Spleen (tissue), 11 donors: ENCODE measurements around the gene SMPD2. TPM values are rescaled to one million over a fixed set of nuclear protein-coding genes. Genes with fewer than 3 reads are reported as not detected.

Experiments
- DNase-seq: peaks from one replicate; pipeline ENCODE4 v3.0.0-alpha.2; 2020
- H3K27ac ChIP-seq, 8 donors: fragments of 200-600 bp; sonication (generic) in 7 of 8; 1 replicate in 4 of 8; 2 replicates in 4 of 8; pipeline versions ENCODE4 v1.5.0 to v1.8.0; 2016 to 2021; ENCODE audit warnings: inconsistent platforms in 4 of 8, mild to moderate bottlenecking in 4 of 8, moderate library complexity in 1 of 8
- H3K27me3 ChIP-seq, 7 donors: fragments of 200-600 bp; sonication (generic) in 6 of 7; replicated peaks in 1 of 7; 1 replicate in 4 of 7; 2 replicates in 3 of 7; pipeline versions ENCODE4 v1.5.0 to v1.8.0; 2016 to 2021; ENCODE audit warnings: inconsistent platforms in 3 of 7, mild to moderate bottlenecking in 1 of 7
- H3K36me3 ChIP-seq, 6 donors: fragments of 200-600 bp; sonication (generic) in 5 of 6; 1 replicate in 4 of 6; 2 replicates in 2 of 6; pipeline versions ENCODE4 v1.5.0 to v1.8.0; 2016 to 2021; ENCODE audit warnings: inconsistent platforms in 2 of 6
- H3K4me1 ChIP-seq, 6 donors: fragments of 200-600 bp; sonication (generic) in 5 of 6; 1 replicate in 3 of 6; 2 replicates in 3 of 6; pipeline versions ENCODE4 v1.5.0 to v1.8.0; 2016 to 2021; ENCODE audit warnings: inconsistent platforms in 3 of 6
- H3K4me3 ChIP-seq, 8 donors: fragments of 200-600 bp; sonication (generic) in 7 of 8; 1 replicate in 4 of 8; 2 replicates in 4 of 8; pipeline versions ENCODE4 v1.5.0 to v1.8.0; 2016 to 2021; ENCODE audit warnings: inconsistent platforms in 4 of 8, mild to moderate bottlenecking in 4 of 8, moderate library complexity in 2 of 8
- H3K9me3 ChIP-seq, 8 donors: fragments of 200-600 bp; sonication (generic) in 7 of 8; 1 replicate in 4 of 8; 2 replicates in 4 of 8; pipeline versions ENCODE4 v1.5.0 to v1.8.0; 2016 to 2021; ENCODE audit warnings: inconsistent platforms in 4 of 8
- CTCF ChIP-seq, 11 experiments: fragments of 200-600 bp in 7 of 11; fragments of 450-650 bp in 4 of 11; sonication (generic) in 4 of 11; IDR thresholded peaks in 8 of 11; conservative IDR thresholded peaks in 3 of 11; 1 replicate in 7 of 11; 2 replicates in 4 of 11; pipeline versions ENCODE4 v1.4.0 to v1.8.0; 2016 to 2021; ENCODE audit warnings: antibody characterized with exemption in 11 of 11, inconsistent platforms in 4 of 11, mild to moderate bottlenecking in 1 of 11
- POLR2A ChIP-seq, 3 donors: fragments of 450-650 bp; IDR thresholded peaks; one replicate each; pipeline ENCODE4 v1.5.1; 2017; ENCODE audit warnings: antibody characterized with exemption in 3 of 3, mild to moderate bottlenecking in 1 of 3
- POLR2AphosphoS5 ChIP-seq, 3 donors: sonication (generic); formaldehyde crosslinking; IDR thresholded peaks; one replicate each; pipeline ENCODE4 v1.5.1; 2017; ENCODE audit warnings: antibody characterized with exemption in 3 of 3
- WGBS, 5 donors: extraction: QIAGEN DNeasy Blood & Tissue Kit in 3 of 5; methylation state at CpG; one replicate each; pipeline versions ENCODE4 v1.1.5 to v1.1.7; 2013 to 2018; 5-methylcytosine and 5-hydroxymethylcytosine counted together
- intact Hi-C: fragments of 100-400 bp; cut with DNase I; formaldehyde crosslinking; loops from one replicate; pipeline ENCODE4 v1.15.0; 2023; ENCODE audit warnings: low total_unique reads
- polyA plus RNA-seq, 3 donors: library from polyadenylated mRNA; stranded (reverse); fragments of 200-250 nt; gene quantifications; one replicate each; pipeline ENCODE4 v1.2.1, GENCODE V29; 2013
- total RNA-seq, 7 donors: library from RNA; depleted of rRNA in 3 of 7; stranded (reverse); fragments of >200 nt in 3 of 7; fragmentation: NEBNext Ultra II Directional in 4 of 7; extraction: Animal tissue kit (Norgen Biotek cat#: 25700) in 4 of 7; gene quantifications; one replicate each; pipeline versions ENCODE4 v1.1.0 to v1.2.1, GENCODE V29; 2016 to 2021
- donor health status: healthy with polysubstance abuse.
- donor health status: DM: no; HTN: no; CAD: no; lungs with moderate emphysema.
- donor health status: DM: no; HTN: no; CAD: no.
- donor health status: Bipolar disorder and iron deficiency.
- donor health status: healthy.
- donor health status: DM: no; HTN: no; CAD: no.
- donor health status: DM: yes; HTN: yes; CAD: no.

SMPD2 gene
- total and polyA plus RNA-seq, 10 donors = 11.4 to 21.4 (median 18.9) TPM

GRCh38 chr6:109441069-109441816 is 719 bp downstream of the SMPD2 start:
- DNase-seq = peak; percentile 88
- H3K27me3 ChIP-seq = no peaks in the 10 kb centered on the region
- 0 to 1% (median 1%) methylated on average over 10 to 31 of the region's 31 CpGs for WGBS, 5 donors
- H3K36me3 ChIP-seq = peaks cover 0 to 43% (median 32%) of the 10 kb centered on the region in 6 donors
- TF ChIP-seq POLR2AphosphoS5 (IDR thresholded peaks at IDR 0.05) (peak in 2 of 3 donors; percentile 38 to 42), POLR2A (IDR thresholded peaks at IDR 0.05) (no peak)
- H3K27ac ChIP-seq = peak overlapping the region; percentile 84 to 92 (median 89)
- H3K4me3 ChIP-seq = peak overlapping the region; percentile 81 to 96 (median 92)
- intact Hi-C loops = loop anchor here (10.0 kb wide), 1 partner anchor 56 kb away; the partner anchor contains the start of gene CD164
- peaks cover 5 to 47% (median 18%) of the 10 kb centered on the region in 6 donors for H3K4me1 ChIP-seq
- H3K9me3 ChIP-seq = no peaks in the 10 kb centered on the region

- Histone ChIP-seq H3K4me3 (peak overlapping the region in 1 of 8 donors; percentile 81), H3K36me3 (peaks cover 0 to 55% (median 42%) of the 10 kb centered on the region in 6 donors), H3K27me3 (no peaks in the 10 kb centered on the region), H3K9me3 (no peaks in the 10 kb centered on the region), H3K27ac (peak overlapping the region in 3 of 8 donors; percentile 90 to 92 (median 91)), H3K4me1 (peaks cover 5 to 48% (median 18%) of the 10 kb centered on the region in 6 donors)
- no peak for TF ChIP-seq POLR2A (IDR thresholded peaks at IDR 0.05)
- TF ChIP-seq CTCF (IDR thresholded peaks at IDR 0.05 in 8 of 11, conservative IDR thresholded peaks at IDR 0.05 in 3 of 11) = no peak
- TF ChIP-seq POLR2AphosphoS5 (IDR thresholded peaks at IDR 0.05) = no peak
- WGBS, 5 donors = 93 to 99% (median 95%) methylated on average over 6 of the region's 6 CpGs
- intact Hi-C loops = loop anchor here (10.0 kb wide), 1 partner anchor 58 kb away; the partner anchor contains the start of gene CD164
- no peak for DNase-seq
These were observed 1.9 kb downstream of the SMPD2 start for GRCh38 chr6:109442393-109442924.

GRCh38 chr6:109443425-109443950 is 3.0 kb downstream of the SMPD2 start:
- TF ChIP-seq POLR2A (IDR thresholded peaks at IDR 0.05) (no peak), POLR2AphosphoS5 (IDR thresholded peaks at IDR 0.05) (peak in 1 of 3 donors; percentile 37)
- Histone ChIP-seq H3K9me3 (no peaks in the 10 kb centered on the region), H3K4me3 (no peak overlapping the region), H3K4me1 (peaks cover 5 to 58% (median 20%) of the 10 kb centered on the region in 6 donors), H3K27me3 (no peaks in the 10 kb centered on the region), H3K27ac (peak overlapping the region in 1 of 8 donors; percentile 92), H3K36me3 (peaks cover 0 to 66% (median 42%) of the 10 kb centered on the region in 6 donors)
- DNase-seq = no peak
- WGBS, 5 donors = 85 to 96% (median 94%) methylated on average over 5 to 10 of the region's 10 CpGs
- intact Hi-C loops = loop anchor here (10.0 kb wide), 1 partner anchor 59 kb away; the partner anchor contains the start of gene CD164

GRCh38 chr6:109445382-109445781 is 4.9 kb downstream of the SMPD2 start:
- no peak overlapping the region for H3K27ac ChIP-seq
- H3K27me3 ChIP-seq = peaks cover 0 to 3% (median 0%) of the 10 kb centered on the region in 7 donors
- no peak for TF ChIP-seq CTCF (IDR thresholded peaks at IDR 0.05 in 8 of 11, conservative IDR thresholded peaks at IDR 0.05 in 3 of 11)
- peak in 1 of 3 donors; percentile 1 for TF ChIP-seq POLR2AphosphoS5 (IDR thresholded peaks at IDR 0.05)
- peaks cover 0 to 85% (median 42%) of the 10 kb centered on the region in 6 donors for H3K36me3 ChIP-seq
- 89 to 94% (median 92%) methylated on average over 9 of the region's 9 CpGs for WGBS, 5 donors
- no peak for DNase-seq
- H3K9me3 ChIP-seq = no peaks in the 10 kb centered on the region
- no peak overlapping the region for H3K4me3 ChIP-seq
- H3K4me1 ChIP-seq = peaks cover 9 to 64% (median 30%) of the 10 kb centered on the region in 6 donors
- intact Hi-C loops = loop anchor here (10.0 kb wide), 1 partner anchor 61 kb away; the partner anchor contains the start of gene CD164
